Caki2 (cell line): Measurements from ENCODE around the gene DEFB127. TPM values are rescaled to one million over a fixed set of nuclear protein-coding genes. Genes with fewer than 3 reads are reported as not detected.
A peak's percentile ranks its signal among the peaks of the same experiment; 100 is the strongest.
"Not testable (repeated sequence)": the region's sequence is repeated elsewhere in the genome, so short reads cannot be mapped to it uniquely, and the experiment has no call there.

Experiments
- DNase-seq: peaks from one replicate; pipeline ENCODE4 v3.0.0-alpha.2; 2015; ENCODE audit warnings: low read depth
- in situ Hi-C: cut with HindIII; loops from 2 replicates; pipeline ENCODE4 v1.10.0; 2016; ENCODE audit warnings: low sequenced_read_pairs, low pct_unique_long_range_greater_than_20kb, mixed read lengths
- total RNA-seq: library from RNA; depleted of rRNA; stranded (reverse); fragments of >200 nt; shearing (Covaris generic); gene quantifications from 2 replicates; pipeline ENCODE4 v1.2.3, GENCODE V29; 2014; ENCODE audit warnings: low replicate concordance; rRNA removed

Gene DEFB127
- not detected in 2 replicates for total RNA-seq

DNA sequence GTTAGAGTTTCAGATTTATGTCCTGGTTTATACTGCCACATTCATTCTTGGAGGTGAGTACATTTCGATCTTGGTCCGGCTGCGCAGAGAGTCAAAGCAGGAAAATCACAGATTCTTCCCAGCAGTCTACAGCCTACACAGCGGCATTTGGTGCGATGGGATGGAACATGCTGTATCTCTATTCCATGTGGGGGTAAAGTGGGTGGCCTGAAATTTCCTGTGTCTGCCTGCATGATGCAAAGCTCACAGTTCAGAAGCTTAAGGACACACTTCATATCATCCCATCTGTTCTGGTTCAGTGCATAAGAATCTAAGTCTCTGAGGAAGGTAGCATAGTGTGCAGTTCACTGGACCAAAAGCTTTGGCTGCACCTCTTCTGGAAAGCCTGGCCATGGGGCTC lies at the start of gene DEFB127:
DEFB127 (plus strand) TSS at position 301 of the 400 bp plus-strand sequence; CDS start at position 392, 91 bp downstream.
- no peak for DNase-seq
- in situ Hi-C loops, result no loop called here

- no peak for DNase-seq
- in situ Hi-C loops, result no loop called here
Observed at GRCh38 chr20:112396-112795, 44.9 kb upstream of the DEFB127 start.

DNA sequence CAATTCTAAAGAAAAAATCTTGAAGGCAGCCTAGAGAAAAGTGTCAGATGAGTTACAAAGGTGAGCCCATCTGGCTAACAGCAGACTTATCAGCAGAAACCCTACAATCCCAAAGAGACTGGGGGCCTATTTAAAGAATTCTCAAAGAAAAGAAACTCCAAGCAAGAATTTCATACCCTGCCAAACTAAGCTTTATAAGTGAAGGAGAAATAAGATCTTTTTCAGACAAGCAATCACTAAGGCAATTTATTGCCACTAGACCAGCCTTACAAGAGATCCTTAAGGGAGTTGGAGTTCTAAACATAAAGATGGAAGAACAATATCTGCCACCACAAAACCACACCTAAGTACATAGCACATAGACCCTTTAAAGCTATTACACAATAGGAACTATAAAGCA lies 39.7 kb upstream of the DEFB127 start:
- no peak for DNase-seq
- in situ Hi-C loops, result no loop called here

- DNase-seq, in situ Hi-C loops: not testable (repeated sequence)
Observed at GRCh38 chr20:129786-130323, 27.4 kb upstream of the DEFB127 start.

- DNase-seq, result peak; percentile 40
Observed at GRCh38 chr20:137668-138490, 19.4 kb upstream of the DEFB127 start.

GRCh38 chr20:142290-142689 lies 15.0 kb upstream of the DEFB127 start, which contains the start of gene DEFB126:
Gene DEFB126 (plus strand): TSS chr20:142590. CDS start chr20:142629, 39 bp downstream.
- in situ Hi-C loops, result no loop called here
- no peak for DNase-seq

More at GRCh38 chr20:137668-138490, 19.4 kb upstream of the DEFB127 start:
- in situ Hi-C loops, result no loop called here

- in situ Hi-C loops, result no loop called here
Observed at GRCh38 chr20:145877-146276, 11.4 kb upstream of the DEFB127 start.

GRCh38 chr20:152131-152530 lies 5.1 kb upstream of the DEFB127 start:
- in situ Hi-C loops, result no loop called here
- DNase-seq, result no peak

More at GRCh38 chr20:145877-146276, 11.4 kb upstream of the DEFB127 start:
- no peak for DNase-seq

DNA sequence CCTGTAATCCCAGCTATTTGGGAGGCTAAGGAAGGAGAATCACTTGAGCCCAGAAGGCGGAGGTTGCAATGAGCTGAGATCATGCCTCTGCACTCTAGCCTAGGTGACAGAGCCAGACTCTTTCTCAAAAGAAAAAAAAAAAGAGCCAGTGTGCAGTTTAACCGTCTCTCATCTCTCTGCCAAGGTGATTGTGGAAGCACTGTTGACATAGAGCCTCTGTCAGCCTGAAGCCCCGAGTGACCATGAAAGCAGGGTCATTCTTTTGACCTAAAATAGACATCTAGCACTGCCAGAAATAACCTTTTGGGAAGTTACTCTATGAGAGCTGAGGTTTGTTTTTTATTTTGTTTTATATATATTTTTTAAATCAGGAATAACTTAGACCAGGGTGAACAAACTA lies 7.4 kb downstream of the DEFB127 start:
- DNase-seq, result no peak
- in situ Hi-C loops, result no loop called here

DNA sequence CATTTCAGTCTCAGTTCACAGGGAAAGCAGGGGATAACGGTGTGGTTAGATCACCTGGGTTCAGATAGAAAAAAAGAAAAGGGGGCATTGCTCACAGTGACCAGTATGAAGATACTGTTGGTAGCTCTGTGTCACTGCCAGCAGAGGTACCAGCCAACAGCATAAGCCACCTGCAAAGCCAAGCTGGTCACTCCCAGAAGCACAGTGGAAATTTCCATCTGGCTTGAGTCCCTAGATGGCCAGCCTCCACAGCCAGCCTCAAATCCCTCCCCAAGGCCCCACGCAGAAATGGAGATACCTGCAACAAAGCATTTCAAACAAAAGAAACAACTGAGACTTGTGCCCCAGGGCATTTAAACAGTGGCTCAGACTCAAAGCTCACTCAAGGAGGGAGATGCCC lies 11.6 kb downstream of the DEFB127 start:
- in situ Hi-C loops, result no loop called here
- DNase-seq, result no peak

DNA sequence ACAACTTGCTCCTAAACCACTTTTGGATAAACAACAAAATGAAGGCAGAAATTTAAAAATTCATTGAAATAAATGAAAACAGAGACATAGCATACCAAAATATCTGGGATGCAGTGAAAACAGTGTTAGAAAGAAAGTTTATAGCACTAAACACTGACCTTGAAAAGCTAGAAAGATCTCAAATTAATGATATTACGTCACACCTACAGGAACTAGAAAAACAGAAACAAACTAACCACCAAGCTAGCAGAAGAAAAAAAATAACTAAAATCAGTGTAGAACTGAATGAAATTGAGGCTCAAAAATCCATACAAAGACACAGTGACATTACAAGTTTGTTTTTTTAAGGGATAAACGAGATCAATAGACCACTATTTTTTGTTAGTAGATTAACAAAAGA lies 27.0 kb downstream of the DEFB127 start:
- in situ Hi-C loops, result no loop called here
- DNase-seq, result no peak

- in situ Hi-C loops, result no loop called here
- no peak for DNase-seq
Observed at GRCh38 chr20:187733-188132, 30.5 kb downstream of the DEFB127 start.

GRCh38 chr20:189611-190010 lies 32.4 kb downstream of the DEFB127 start, which contains the start of gene DEFB128:
Gene DEFB128 (minus strand): TSS chr20:189711. CDS start chr20:189623, 88 bp downstream.
- in situ Hi-C loops, result no loop called here
- DNase-seq, result no peak

DNA sequence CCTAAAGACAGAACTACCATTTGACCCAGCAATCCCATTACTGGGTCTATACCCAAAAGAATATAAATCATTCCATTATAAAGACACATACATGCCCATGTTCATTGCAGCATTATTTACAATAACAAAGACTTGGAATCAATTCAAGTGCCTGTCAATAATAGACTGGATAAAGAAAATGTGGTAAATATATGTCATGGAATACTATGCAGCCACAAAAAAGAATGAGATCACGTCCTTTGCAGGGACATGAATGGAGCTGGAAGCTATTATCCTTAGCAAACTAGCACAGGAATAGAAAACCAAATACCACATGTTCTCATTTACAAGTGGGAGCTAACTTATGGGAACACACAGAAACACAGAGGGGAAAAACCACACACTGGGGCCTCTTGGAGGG lies 41.0 kb downstream of the DEFB127 start:
- in situ Hi-C loops, result no loop called here
- no peak for DNase-seq

GRCh38 chr20:199996-200395 lies 42.7 kb downstream of the DEFB127 start:
- in situ Hi-C loops, result no loop called here
- DNase-seq, result no peak

- DNase-seq, in situ Hi-C loops: not testable (repeated sequence)
Observed at GRCh38 chr20:203630-204029, 46.4 kb downstream of the DEFB127 start.
